Mesenchymal stem cell (in vitro differentiated cells and primary cell): ENCODE measurements around the gene ZNF337.
"Not testable (repeated sequence)": the region's sequence is repeated elsewhere in the genome, so short reads cannot be mapped to it uniquely, and the experiment has no call there.

Experiments used
- DNase-seq: peaks from one replicate; pipeline ENCODE4 v3.0.0-alpha.2; 2013
- H2AFZ ChIP-seq: one replicate; pipeline ENCODE4 v1.6.1; 2013; ENCODE audit warnings: low read depth, mild to moderate bottlenecking, control low read depth, inconsistent platforms, low read length, moderate library complexity
- H2AK5ac ChIP-seq: 2 replicates; pipeline ENCODE4 v1.6.1; 2013; ENCODE audit warnings: low read length, moderate library complexity, mild to moderate bottlenecking, inconsistent platforms; ENCODE audit not compliant: severe bottlenecking
- H2BK120ac ChIP-seq: one replicate; pipeline ENCODE4 v1.6.1; 2013; ENCODE audit warnings: low read depth, mild to moderate bottlenecking, inconsistent platforms, low read length, moderate library complexity
- H2BK12ac ChIP-seq, 2 experiments: one replicate each; pipeline ENCODE4 v1.6.1; 2013; ENCODE audit warnings: inconsistent platforms in 2 of 2, low read length in 2 of 2, mild to moderate bottlenecking in 2 of 2, moderate library complexity in 2 of 2, control low read depth in 1 of 2
- H2BK15ac ChIP-seq: one replicate; pipeline ENCODE4 v1.6.1; 2013; ENCODE audit warnings: mild to moderate bottlenecking, low read depth, inconsistent platforms; ENCODE audit not compliant: poor library complexity, severe bottlenecking
- H2BK5ac ChIP-seq: 2 replicates; pipeline ENCODE4 v1.6.1; 2013; ENCODE audit warnings: low read depth, mild to moderate bottlenecking, low read length, control low read depth, inconsistent platforms; ENCODE audit not compliant: poor library complexity, severe bottlenecking
- H3K14ac ChIP-seq, 2 experiments: one replicate each; pipeline ENCODE4 v1.6.1; 2013; ENCODE audit warnings: inconsistent platforms in 2 of 2, low read length in 2 of 2, control low read depth in 1 of 2, mild to moderate bottlenecking in 1 of 2, moderate library complexity in 1 of 2
- H3K18ac ChIP-seq, 2 experiments: one replicate each; pipeline ENCODE4 v1.6.1; 2013; ENCODE audit warnings: inconsistent platforms in 2 of 2, low read length in 2 of 2, control low read depth in 1 of 2, low read depth in 1 of 2, mild to moderate bottlenecking in 1 of 2
- H3K23ac ChIP-seq, 2 experiments: one replicate each; pipeline ENCODE4 v1.6.1; 2013; ENCODE audit warnings: inconsistent platforms in 2 of 2, low read length in 2 of 2, mild to moderate bottlenecking in 2 of 2, moderate library complexity in 2 of 2, control low read depth in 1 of 2
- H3K27ac ChIP-seq: 2 replicates; pipeline ENCODE4 v1.5.1; 2013; ENCODE audit warnings: mild to moderate bottlenecking, moderate library complexity, low read length, control low read depth, inconsistent platforms; ENCODE audit not compliant: poor library complexity, severe bottlenecking
- H3K27me3 ChIP-seq, 2 experiments: 2 replicates each; pipeline versions ENCODE4 v1.6.1 to v1.7.0; 2013; ENCODE audit warnings: low read length in 2 of 2, mild to moderate bottlenecking in 2 of 2, moderate library complexity in 2 of 2, control low read depth in 1 of 2, inconsistent platforms in 1 of 2; ENCODE audit not compliant: control insufficient read depth in 1 of 2, insufficient read depth in 1 of 2
- H3K36me3 ChIP-seq, 2 experiments: 2 replicates each; pipeline versions ENCODE4 v1.6.1 to v1.7.0; 2013; ENCODE audit warnings: low read length in 2 of 2, control low read depth in 1 of 2, inconsistent platforms in 1 of 2, low read depth in 1 of 2, mild to moderate bottlenecking in 1 of 2; ENCODE audit not compliant: insufficient read depth in 2 of 2, control insufficient read depth in 1 of 2
- H3K4ac ChIP-seq, 2 experiments: one replicate each; pipeline ENCODE4 v1.6.1; 2013; ENCODE audit warnings: inconsistent platforms in 2 of 2, low read length in 2 of 2, mild to moderate bottlenecking in 2 of 2, moderate library complexity in 2 of 2, control low read depth in 1 of 2, low read depth in 1 of 2
- H3K4me1 ChIP-seq: 2 replicates; pipeline ENCODE4 v1.6.1; 2013; ENCODE audit warnings: low read depth, low read length, control low read depth; ENCODE audit not compliant: control insufficient read depth, insufficient read depth
- H3K4me2 ChIP-seq: 2 replicates; pipeline ENCODE4 v1.6.1; 2013; ENCODE audit warnings: low read length, mild to moderate bottlenecking, inconsistent platforms; ENCODE audit not compliant: poor library complexity, severe bottlenecking
- H3K4me3 ChIP-seq, 2 experiments: 2 replicates each; pipeline versions ENCODE4 v1.5.1 to v1.7.0; 2013; ENCODE audit warnings: low read length in 2 of 2, mild to moderate bottlenecking in 2 of 2, control low read depth in 1 of 2, low read depth in 1 of 2; ENCODE audit not compliant: insufficient read depth in 1 of 2
- H3K79me1 ChIP-seq: replicated peaks from 2 replicates; pipeline ENCODE4 v1.6.1; 2013; ENCODE audit warnings: mild to moderate bottlenecking, control low read depth, low read length, inconsistent platforms; ENCODE audit not compliant: poor library complexity, severe bottlenecking
- H3K9ac ChIP-seq: 2 replicates; pipeline ENCODE4 v1.7.0; 2013; ENCODE audit warnings: mild to moderate bottlenecking, low read length, moderate library complexity
- H3K9me3 ChIP-seq: 2 replicates; pipeline ENCODE4 v1.7.0; 2013; ENCODE audit warnings: mild to moderate bottlenecking, low read length; ENCODE audit not compliant: control insufficient read depth
- H4K8ac ChIP-seq: one replicate; pipeline ENCODE4 v1.6.1; 2013; ENCODE audit warnings: inconsistent platforms, mild to moderate bottlenecking, low read length, moderate library complexity
- H4K91ac ChIP-seq: one replicate; pipeline ENCODE4 v1.6.1; 2013; ENCODE audit warnings: mild to moderate bottlenecking, low read length, inconsistent platforms
- WGBS: methylation state at CpG from one replicate; pipeline ENCODE4 v1.1.7; 2013; ENCODE audit warnings: mixed read lengths; 5-methylcytosine and 5-hydroxymethylcytosine counted together

The ZNF337 gene

DNA sequence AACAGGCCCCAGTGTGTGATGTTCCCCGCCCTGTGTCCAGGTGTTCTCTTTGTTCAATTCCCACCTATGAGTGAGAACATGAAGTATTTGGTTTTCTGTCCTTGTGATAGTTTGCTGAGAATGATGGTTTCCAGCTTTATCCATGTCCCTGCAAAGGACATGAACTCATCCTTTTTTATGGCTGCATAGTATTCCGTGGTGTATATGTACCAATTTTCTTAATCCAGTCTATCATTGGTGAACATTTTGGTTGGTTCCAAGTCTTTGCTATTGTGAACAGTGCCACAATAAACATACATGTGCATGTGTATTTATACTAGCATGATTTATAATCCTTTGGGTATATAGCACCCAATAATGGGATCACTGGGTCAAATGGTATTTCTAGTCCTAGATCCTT is 66.0 kb downstream of the ZNF337 start:
- H3K9ac ChIP-seq, H4K8ac ChIP-seq, H2BK5ac ChIP-seq, H3K4me1 ChIP-seq, H2BK12ac ChIP-seq, H3K4ac ChIP-seq, H3K14ac ChIP-seq, H3K4me2 ChIP-seq, H2AK5ac ChIP-seq, DNase-seq, H3K18ac ChIP-seq, H2AFZ ChIP-seq, H3K79me1 ChIP-seq, H2BK120ac ChIP-seq, H3K27me3 ChIP-seq, H2BK15ac ChIP-seq, H3K9me3 ChIP-seq, H3K4me3 ChIP-seq, H4K91ac ChIP-seq, H3K27ac ChIP-seq, H3K23ac ChIP-seq: not testable (repeated sequence)
- H3K36me3 ChIP-seq = peaks cover 0 to 14% of the 10 kb centered on the region in 2 experiments
- WGBS = 100% methylated on average over 1 of the region's 2 CpGs

DNA sequence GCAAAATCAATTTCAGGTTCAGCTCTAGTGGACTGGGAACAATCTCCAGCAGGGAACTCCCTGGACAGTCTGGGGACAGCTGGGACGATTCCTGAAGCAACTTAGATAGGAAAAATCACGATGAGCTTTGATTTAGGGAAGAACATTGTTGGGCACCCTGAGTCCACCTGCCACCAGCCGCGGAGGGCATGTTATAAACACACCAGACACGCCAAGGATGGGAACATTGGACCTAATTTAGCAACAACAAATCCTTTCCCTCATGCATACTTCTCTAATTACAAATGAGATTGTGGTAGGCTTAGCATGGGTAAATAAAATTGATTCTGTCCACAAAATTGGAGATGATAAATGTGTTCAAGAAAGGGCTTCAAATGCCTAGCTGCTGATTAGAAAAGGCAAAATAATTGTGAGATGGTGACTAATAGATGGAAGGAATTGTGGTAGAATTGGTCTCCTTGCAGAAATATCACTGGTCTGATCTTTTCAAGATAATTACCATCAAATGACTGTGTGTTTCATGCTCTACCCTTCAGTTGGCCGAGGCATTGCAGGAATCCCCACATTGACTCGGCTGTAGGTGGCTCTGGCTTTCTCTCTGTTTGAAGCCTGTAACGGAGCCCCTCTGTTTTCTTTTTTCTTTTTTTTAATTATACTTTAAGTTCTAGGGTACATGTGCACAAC is 66.7 kb downstream of the ZNF337 start:
- Histone ChIP-seq H3K14ac (no peak overlapping the region), H3K4me1 (no peaks in the 10 kb centered on the region), H3K27ac (no peak overlapping the region), H4K8ac (no peak overlapping the region), H2BK120ac (no peak overlapping the region), H3K27me3 (no peaks in the 10 kb centered on the region), H3K18ac (no peak overlapping the region), H2BK15ac (no peak overlapping the region), H3K9me3 (no peaks in the 10 kb centered on the region), H2BK12ac (no peak overlapping the region), H3K36me3 (peaks cover 0 to 8% of the 10 kb centered on the region in 2 experiments), H4K91ac (no peak overlapping the region), H3K9ac (no peak overlapping the region), H3K79me1 (peaks cover 4% of the 10 kb centered on the region), H3K4ac (no peak overlapping the region), H3K23ac (no peak overlapping the region), H3K4me2 (no peak overlapping the region), H3K4me3 (no peak overlapping the region), H2AK5ac (no peak overlapping the region), H2BK5ac (no peak overlapping the region), H2AFZ (no peak overlapping the region)
- WGBS = 96% methylated on average over 6 of the region's 8 CpGs
- no peak for DNase-seq

GRCh38 chr20:25626779-25627178 is 69.9 kb downstream of the ZNF337 start:
- Histone ChIP-seq H3K27me3 (no peaks in the 10 kb centered on the region), H3K9ac (no peak overlapping the region), H3K4me2 (no peak overlapping the region), H3K23ac (no peak overlapping the region), H3K4me3 (no peak overlapping the region), H2BK15ac (no peak overlapping the region), H3K36me3 (no peaks in the 10 kb centered on the region), H2BK120ac (no peak overlapping the region), H4K91ac (no peak overlapping the region), H4K8ac (no peak overlapping the region), H3K14ac (no peak overlapping the region), H3K9me3 (no peaks in the 10 kb centered on the region), H3K27ac (no peak overlapping the region), H3K79me1 (peaks cover 12% of the 10 kb centered on the region), H2AK5ac (no peak overlapping the region), H3K4ac (no peak overlapping the region), H2BK12ac (no peak overlapping the region), H3K18ac (no peak overlapping the region), H2BK5ac (no peak overlapping the region), H3K4me1 (peaks cover 6% of the 10 kb centered on the region), H2AFZ (no peak overlapping the region)
- 69% methylated on average over 9 of the region's 9 CpGs for WGBS
- no peak for DNase-seq

DNA sequence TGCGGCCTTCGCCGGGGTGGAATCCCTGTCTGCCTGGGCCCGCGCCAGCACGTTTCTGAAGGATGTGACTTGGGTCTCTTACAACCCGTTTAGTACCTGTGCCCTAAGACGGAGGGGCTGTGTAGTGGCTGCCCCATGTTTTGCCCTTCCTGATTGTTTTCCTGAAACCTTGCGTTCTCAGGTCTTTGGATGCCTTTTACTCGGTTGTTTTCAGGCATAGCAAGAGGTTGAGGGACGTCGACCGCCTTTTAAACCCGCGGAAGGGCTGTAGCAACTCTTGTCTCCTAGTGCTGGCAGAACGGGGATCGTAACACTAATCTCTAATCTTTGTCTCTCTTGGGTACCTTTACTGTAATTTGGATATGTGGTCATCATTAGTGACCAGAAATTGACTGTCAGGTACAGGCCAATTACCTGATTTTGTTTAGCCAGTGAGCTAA is 72.1 kb downstream of the ZNF337 start:
- WGBS = 48% methylated on average over 17 of the region's 17 CpGs

More for the DNA sequence above, 72.1 kb downstream of the ZNF337 start:
- no peaks in the 10 kb centered on the region for H3K27me3 ChIP-seq
- H3K27ac ChIP-seq = peak overlapping the region; percentile 89
- peak overlapping the region; percentile 68 for H3K4me2 ChIP-seq
- peak overlapping the region; percentile 95 for H4K91ac ChIP-seq
- peak overlapping the region; percentile 80 for H2BK120ac ChIP-seq
- peak overlapping the region; percentile 90 to 98 for H3K18ac ChIP-seq
- peak overlapping the region in 1 of 2 experiments; percentile 92 for H3K14ac ChIP-seq
- peak overlapping the region; percentile 92 to 93 for H3K4me3 ChIP-seq
- H3K9me3 ChIP-seq = no peaks in the 10 kb centered on the region
- H2BK12ac ChIP-seq = no peak overlapping the region
- peaks cover 6% of the 10 kb centered on the region for H3K4me1 ChIP-seq
- no peak overlapping the region for H2BK15ac ChIP-seq
- H3K9ac ChIP-seq = peak overlapping the region; percentile 98
- H2BK5ac ChIP-seq = peak overlapping the region; percentile 19
- no peak for DNase-seq
- no peak overlapping the region for H2AK5ac ChIP-seq
- H3K36me3 ChIP-seq = peaks cover 0 to 7% of the 10 kb centered on the region in 2 experiments
- H3K4ac ChIP-seq = peak overlapping the region; percentile 85 to 95
- peaks cover 21% of the 10 kb centered on the region for H3K79me1 ChIP-seq
- H2AFZ ChIP-seq = peak overlapping the region; percentile 68
- peak overlapping the region in 1 of 2 experiments; percentile 87 for H3K23ac ChIP-seq
- peak overlapping the region; percentile 99 for H4K8ac ChIP-seq
